GM12878 (cell line): ENCODE results near the gene SELENOM. TPM values are rescaled to one million over a fixed set of nuclear protein-coding genes. Genes with fewer than 3 reads are reported as not detected.
"Not testable (repeated sequence)": the region's sequence is repeated elsewhere in the genome, so short reads cannot be mapped to it uniquely, and the experiment has no call there.

Source experiments
- ATAC-seq: fragments of 200-7000 bp; cut with Tn5 transposase; 3 replicates; pipeline ENCODE4 v1.9.1; 2020; ENCODE audit warnings: mild to moderate bottlenecking, moderate library complexity
- BruUV-seq: library from RNA; stranded (reverse); fragments of 400-500 nt; replicated peaks from 2 replicates; lab custom pipeline; 2021; lab: Mats Ljungman, UMichigan
- CTCF ChIA-PET: fragments of 300-600 bp; sonication (Branson Sonifier 250); formaldehyde crosslinking; extraction: SDS; loops from one replicate; lab custom pipeline; 2021; ENCODE audit warnings: inconsistent platforms; lab: Yijun Ruan, JAX
- POLR2A ChIA-PET: fragments of 350-600 bp; formaldehyde crosslinking; extraction: SDS; loops from one replicate; lab custom pipeline; 2021; ENCODE audit warnings: inconsistent platforms; lab: Charles Lee
- RAD21 ChIA-PET: fragments of 300-600 bp; sonication (Branson Sonifier 250); formaldehyde crosslinking; loops from one replicate; lab custom pipeline; 2023; ENCODE audit warnings: antibody characterized with exemption; ENCODE audit not compliant: unreplicated experiment; lab: Charles Lee
- SMC1A ChIA-PET: fragments of 300-600 bp; sonication (Branson Sonifier 250); formaldehyde crosslinking; loops from one replicate; lab custom pipeline; 2023; ENCODE audit not compliant: unreplicated experiment, uncharacterized antibody; lab: Charles Lee
- DNase-seq: peaks from one replicate; pipeline ENCODE4 v3.0.0-alpha.2; 2011; ENCODE audit warnings: low read depth, low spot score
- FAIRE-seq: peaks from 3 replicates; lab custom pipeline; 2011; peaks lifted over from hg19 to GRCh38; lab: Jason Lieb, UNC
- H2AFZ ChIP-seq: 2 replicates; pipeline ENCODE4 v1.6.0; 2011; ENCODE audit warnings: low read depth, low read length, control low read depth; ENCODE audit not compliant: control insufficient read depth
- H3K27ac ChIP-seq: 2 replicates; pipeline ENCODE4 v1.5.1; 2011; ENCODE audit warnings: control low read depth; ENCODE audit not compliant: control insufficient read depth, insufficient read depth
- H3K27me3 ChIP-seq, 2 experiments: replicated peaks in 1 of 2; 2 replicates each; pipeline versions ENCODE4 v1.6.0 to v1.6.1; 2011; ENCODE audit warnings: low read length in 1 of 2; ENCODE audit not compliant: control insufficient read depth in 2 of 2, insufficient read depth in 2 of 2
- H3K36me3 ChIP-seq, 2 experiments: 2 replicates each; pipeline ENCODE4 v1.5.1; 2011; ENCODE audit warnings: low read length in 1 of 2; ENCODE audit not compliant: control insufficient read depth in 2 of 2, insufficient read depth in 2 of 2
- H3K4me1 ChIP-seq: 2 replicates; pipeline ENCODE4 v1.6.1; 2011; ENCODE audit warnings: mild to moderate bottlenecking, low read length, moderate library complexity, mixed read lengths; ENCODE audit not compliant: control insufficient read depth, insufficient read depth
- H3K4me2 ChIP-seq: 2 replicates; pipeline ENCODE4 v1.6.0; 2011; ENCODE audit warnings: control low read depth; ENCODE audit not compliant: control insufficient read depth, insufficient read depth
- H3K4me3 ChIP-seq: fragments of 200-600 bp; sonication (generic); 2 replicates; pipeline ENCODE4 v1.5.1; 2016
- H3K79me2 ChIP-seq: 2 replicates; pipeline ENCODE4 v1.6.0; 2011; ENCODE audit warnings: low read length; ENCODE audit not compliant: control insufficient read depth, insufficient read depth
- H3K9ac ChIP-seq: 2 replicates; pipeline ENCODE4 v1.8.0; 2011; ENCODE audit warnings: low read length, control low read depth, mixed read lengths; ENCODE audit not compliant: control insufficient read depth, insufficient read depth
- H3K9me3 ChIP-seq: replicated peaks from 3 replicates; pipeline ENCODE4 v1.5.1; 2011; ENCODE audit warnings: mild to moderate bottlenecking, low read length; ENCODE audit not compliant: control insufficient read depth, insufficient read depth
- H4K20me1 ChIP-seq: 2 replicates; pipeline ENCODE4 v1.6.0; 2011; ENCODE audit not compliant: control insufficient read depth, insufficient read depth
- BACH1 ChIP-seq: fragments of 450-650 bp; IDR thresholded peaks from 2 replicates; pipeline ENCODE4 v1.6.1; 2017; ENCODE audit warnings: mild to moderate bottlenecking, borderline replicate concordance
- CBX3 ChIP-seq: fragments of 200-600 bp; sonication (generic); IDR thresholded peaks from 2 replicates; pipeline ENCODE4 v1.6.1; 2016; ENCODE audit warnings: low read depth, borderline replicate concordance
- CEBPB ChIP-seq, 2 experiments: fragments of 150-350 bp in 1 of 2; IDR thresholded peaks; 2 replicates each; pipeline ENCODE4 v1.6.1; 2012 to 2014; ENCODE audit warnings: low read depth in 2 of 2, low read length in 2 of 2, borderline replicate concordance in 1 of 2, inconsistent platforms in 1 of 2
- EZH2 ChIP-seq: IDR thresholded peaks from 2 replicates; pipeline ENCODE4 v1.6.1; 2012; ENCODE audit warnings: low read depth, mild to moderate bottlenecking, control low read depth, inconsistent platforms, low read length, borderline replicate concordance; ENCODE audit not compliant: control insufficient read depth
- HDAC6 ChIP-seq: fragments of 200-600 bp; sonication (generic); IDR thresholded peaks from one replicate; pipeline ENCODE4 v1.8.0; 2017; ENCODE audit warnings: antibody characterized with exemption; ENCODE audit not compliant: unreplicated experiment
- ZBED1 ChIP-seq: IDR thresholded peaks from 2 replicates; pipeline ENCODE4 v1.6.1; 2016; ENCODE audit warnings: borderline replicate concordance
- ZNF207 ChIP-seq: fragments of 450-650 bp; IDR thresholded peaks from 2 replicates; pipeline ENCODE4 v1.6.1; 2014; ENCODE audit warnings: antibody characterized with exemption, mild to moderate bottlenecking, borderline replicate concordance
- ZNF24 ChIP-seq: fragments of 450-650 bp; IDR thresholded peaks from 2 replicates; pipeline ENCODE4 v1.6.1; 2017; ENCODE audit warnings: antibody characterized with exemption, mild to moderate bottlenecking
- WGBS: methylation state at CpG from one replicate; pipeline ENCODE4 v1.1.6; 2016; ENCODE audit warnings: low lambda C conversion rate; ENCODE audit not compliant: insufficient replicate concordance, insufficient coverage; ENCODE audit errors: missing lambda C conversion rate; 5-methylcytosine and 5-hydroxymethylcytosine counted together
- in situ Hi-C: fragments of 300-500 bp; cut with MboI; formaldehyde crosslinking; loops from 9 replicates; pipeline ENCODE4 v1.14.3; 2018; ENCODE audit warnings: mixed read lengths
- intact Hi-C: fragments of 100-400 bp; cut with micrococcal nuclease; formaldehyde crosslinking; loops from one replicate; pipeline ENCODE4 v1.14.2; 2022; ENCODE audit not compliant: unreplicated experiment
- polyA plus RNA-seq, 11 experiments: library from polyadenylated mRNA; depleted of rRNA in 4 of 11; unstranded in 6 of 11; stranded (reverse) in 5 of 11; fragments of >200 nt; fragmentation: Nextera tagmentation in 4 of 11; fragmentation: Illumina TruSeq in 1 of 11; extraction: Ambion mirVana in 4 of 11; extraction: Trizol in 1 of 11; gene quantifications; 1 replicate in 1 of 11; 2 replicates in 10 of 11; pipeline versions ENCODE4 v1.2.1 to v1.2.3, GENCODE V29; 2011 to 2016; ENCODE audit warnings: inconsistent platforms in 2 of 11, missing spikeins in 2 of 11, low read depth in 1 of 11
- total RNA-seq, 4 experiments: library from RNA; depleted of rRNA in 3 of 4; stranded (reverse); fragments of >200 nt in 3 of 4; fragmentation: Illumina TruSeq in 1 of 4; extraction: Trizol in 1 of 4; gene quantifications; 2 replicates each; pipeline versions ENCODE4 v1.2.1 to v1.2.3, GENCODE V29; 2013 to 2021

Gene SELENOM
- total and polyA plus RNA-seq, 10 of the 15 experiments (the other 5 are each of a cell fraction or from before 2014, with no cell fraction given) = 0.80 to 8.3 (median 2.0) TPM

DNA sequence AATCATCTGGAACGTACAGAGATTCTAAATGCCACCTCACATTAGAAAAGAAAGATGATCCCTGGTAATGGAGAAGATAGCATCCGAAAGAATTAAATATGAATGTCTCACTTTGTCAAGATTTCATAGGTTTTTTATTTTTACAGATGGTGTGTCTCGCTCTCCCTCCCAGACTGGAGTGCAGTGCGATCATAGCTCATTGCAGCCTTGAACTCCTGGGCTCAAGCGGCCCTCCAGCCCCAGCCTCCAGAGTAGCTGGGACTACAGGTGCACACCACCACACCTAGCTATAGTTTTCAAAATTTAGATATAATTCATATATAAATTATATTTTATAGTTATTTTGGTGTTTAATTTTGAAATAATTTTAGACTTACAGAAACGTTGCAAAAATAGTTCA is 43.0 kb downstream of the SELENOM start:
- TF ChIP-seq HDAC6 (no peak), ZBED1 (no peak), CBX3 (no peak), CEBPB (IDR thresholded peaks at IDR 0.05; ENCODE audit: borderline replicate concordance in 1 of 2, low read depth in 2 of 2, low read length in 2 of 2) (no peak)
- ATAC-seq = no peak
- Histone ChIP-seq H3K9me3 (peaks cover 1% of the 10 kb centered on the region; the same call in 1 of the 3 replicates), H3K27ac (no peak overlapping the region), H3K79me2 (no peaks in the 10 kb centered on the region), H3K4me1 (no peaks in the 10 kb centered on the region), H3K9ac (no peak overlapping the region), H3K4me3 (no peak overlapping the region), H2AFZ (peak overlapping the region; percentile 45), H4K20me1 (no peaks in the 10 kb centered on the region), H3K4me2 (0 out of 2 replicates have a peak overlapping the region, but pooled peaks have one; percentile 17), H3K27me3 (no peaks in the 10 kb centered on the region), H3K36me3 (no peaks in the 10 kb centered on the region)
- WGBS = 86% methylated on average over 6 of the region's 6 CpGs
- no TSS peak for BruUV-seq
- SMC1A ChIA-PET = interaction anchor here (0.9 to 1.6 kb wide), 3 partner anchors 16 to 143 kb away, joined by 3 to 5 read pairs (median 3); no protein-coding TSS in a partner anchor
- FAIRE-seq = no peak
- POLR2A ChIA-PET = interaction anchor here (2.2 kb wide), 1 partner anchor 96 kb away, joined by 6 read pairs; the partner anchor contains the start of genes MORC2 and TUG1
- in situ Hi-C loops = no loop called here
- intact Hi-C loops = no loop called here
- RAD21 ChIA-PET = no interaction called here
- DNase-seq = no peak
- CTCF ChIA-PET = interaction anchor here (0.6 to 1.7 kb wide), 9 partner anchors 16 to 490 kb away, joined by 3 to 5 read pairs (median 3); partner anchors contain the start of genes SELENOM and SMTN

DNA sequence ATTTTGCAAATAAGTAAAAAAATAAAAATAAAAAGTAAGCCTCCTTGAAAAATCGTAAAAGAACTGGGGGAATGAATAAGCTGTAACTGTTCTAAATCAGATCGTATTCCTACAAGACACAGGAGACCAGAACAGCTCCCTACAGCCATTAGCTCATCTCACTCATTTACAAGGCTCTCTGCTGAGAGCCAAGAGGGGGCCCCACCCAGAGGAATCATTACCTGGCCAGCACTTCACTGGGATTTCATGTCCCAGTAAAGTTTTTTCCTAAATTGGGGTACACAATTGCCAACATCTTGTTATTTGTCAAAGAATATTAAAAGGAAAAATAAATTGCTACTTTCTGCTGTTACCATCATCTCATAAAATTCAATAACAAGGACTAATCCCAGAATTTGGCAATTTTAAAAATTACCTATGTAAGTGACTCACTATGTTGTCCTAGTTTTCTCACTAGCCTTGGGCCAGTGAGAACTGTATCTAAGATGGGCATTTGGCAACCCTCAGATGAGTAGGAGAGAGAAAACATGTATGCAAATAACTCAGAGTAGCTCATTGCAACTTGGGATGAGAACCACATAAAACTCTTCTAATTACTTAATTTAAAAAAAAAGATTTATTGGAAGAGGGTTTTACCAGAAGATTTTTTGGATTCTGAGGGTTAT is 44.7 kb downstream of the SELENOM start:
- TF ChIP-seq BACH1 (no peak), ZNF207 (no peak), ZNF24 (no peak), EZH2 (no peak)
- in situ Hi-C loops = no loop called here
- POLR2A ChIA-PET = no interaction called here

DNA sequence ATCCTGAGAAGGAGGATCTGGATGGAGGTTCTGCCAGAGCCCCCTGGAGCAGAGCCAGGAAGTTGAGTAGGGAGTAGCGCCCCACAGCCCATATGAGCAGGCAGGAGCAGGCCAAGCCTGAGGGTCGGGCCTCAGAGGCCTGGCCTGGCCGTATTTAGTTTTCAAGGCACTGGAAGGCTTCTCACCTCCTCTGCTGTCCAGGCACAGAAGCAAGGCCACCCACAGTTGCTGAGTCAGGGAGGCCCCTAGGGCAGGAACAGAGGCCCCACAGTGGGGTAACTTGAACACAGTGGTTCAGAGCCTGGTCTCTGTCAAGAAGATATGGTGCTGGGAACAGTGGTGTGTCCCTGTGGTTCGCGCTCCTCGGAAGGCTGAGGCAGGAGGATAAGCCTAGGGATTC is 47.7 kb downstream of the SELENOM start:
- H3K4me2 ChIP-seq, H3K79me2 ChIP-seq, ATAC-seq, SMC1A ChIA-PET, H3K27me3 ChIP-seq, H3K4me3 ChIP-seq, H4K20me1 ChIP-seq, RAD21 ChIA-PET, intact Hi-C loops, DNase-seq, H3K27ac ChIP-seq, H3K36me3 ChIP-seq, CTCF ChIA-PET, POLR2A ChIA-PET, H3K9me3 ChIP-seq, H2AFZ ChIP-seq, FAIRE-seq, H3K9ac ChIP-seq, in situ Hi-C loops, BruUV-seq, H3K4me1 ChIP-seq: not testable (repeated sequence)
- WGBS = 58% methylated on average over 6 of the region's 6 CpGs

More for the DNA sequence above, 44.7 kb downstream of the SELENOM start:
- no peak overlapping the region for H3K27ac ChIP-seq
- no peaks in the 10 kb centered on the region for H4K20me1 ChIP-seq
- intact Hi-C loops = no loop called here
- BruUV-seq = no TSS peak
- H3K9ac ChIP-seq = no peak overlapping the region
- H3K27me3 ChIP-seq = no peaks in the 10 kb centered on the region
- H3K4me2 ChIP-seq = no peak overlapping the region
- DNase-seq (no peak), ATAC-seq (no peak), FAIRE-seq (no peak)
- CTCF ChIA-PET = no interaction called here
- no peaks in the 10 kb centered on the region for H3K36me3 ChIP-seq
- RAD21 ChIA-PET = interaction anchor here (1.2 to 2.0 kb wide), 2 partner anchors 21 to 22 kb away, joined by 3 to 6 read pairs; no protein-coding TSS in a partner anchor
- no peaks in the 10 kb centered on the region for H3K4me1 ChIP-seq
- no peak overlapping the region for H3K4me3 ChIP-seq
- peaks cover 1% of the 10 kb centered on the region; the same call in 1 of the 3 replicates for H3K9me3 ChIP-seq
- no peaks in the 10 kb centered on the region for H3K79me2 ChIP-seq
- SMC1A ChIA-PET = interaction anchor here (0.6 kb wide), 1 partner anchor 10 kb away, joined by 3 read pairs; no protein-coding TSS in a partner anchor
- WGBS = 67% methylated on average over 2 of the region's 2 CpGs
- H2AFZ ChIP-seq = no peak overlapping the region
